ENCODE measurements around the gene PRKACA. TPM values are rescaled to one million over a fixed set of nuclear protein-coding genes. Genes with fewer than 3 reads are reported as not detected.
"Not testable (repeated sequence)": the region's sequence is repeated elsewhere in the genome, so short reads cannot be mapped to it uniquely, and the experiment has no call there.

The PRKACA gene
- total RNA-seq, 1 donor from 2014 or later, result 103 TPM

DNA sequence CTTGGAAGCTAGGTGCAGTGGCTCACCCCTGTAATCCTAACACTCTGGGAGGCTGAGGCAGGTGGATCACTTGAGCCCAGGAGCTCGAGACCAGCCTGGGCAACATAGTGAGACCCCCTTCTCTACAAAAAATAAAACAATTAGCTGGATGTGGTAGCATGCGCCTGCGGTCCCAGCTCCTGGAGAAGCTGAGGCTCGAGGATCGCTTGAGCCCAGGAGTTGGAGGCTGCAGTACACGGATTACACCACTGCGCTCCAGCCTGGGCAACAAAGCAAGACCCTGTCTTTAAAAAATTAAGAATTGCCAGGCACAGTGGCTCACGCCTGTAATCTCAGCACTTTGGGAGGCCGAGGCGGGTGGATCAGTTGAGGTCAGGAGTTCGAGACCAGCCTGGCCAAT lies 66.6 kb downstream of the PRKACA start:
- H3K36me3 Mint-ChIP-seq (ENCODE audit: low read depth); H3K9me3 Mint-ChIP-seq; H3K4me3 Mint-ChIP-seq; H3K27ac Mint-ChIP-seq (ENCODE audit: unreplicated experiment); H3K4me1 Mint-ChIP-seq; DNase-seq (ENCODE audit: low read depth, low spot score); H3K27me3 Mint-ChIP-seq (ENCODE audit: low read depth): not testable (repeated sequence)
- TF ChIP-seq CTCF (conservative IDR thresholded peaks at IDR 0.05), result peak; percentile 36

DNA sequence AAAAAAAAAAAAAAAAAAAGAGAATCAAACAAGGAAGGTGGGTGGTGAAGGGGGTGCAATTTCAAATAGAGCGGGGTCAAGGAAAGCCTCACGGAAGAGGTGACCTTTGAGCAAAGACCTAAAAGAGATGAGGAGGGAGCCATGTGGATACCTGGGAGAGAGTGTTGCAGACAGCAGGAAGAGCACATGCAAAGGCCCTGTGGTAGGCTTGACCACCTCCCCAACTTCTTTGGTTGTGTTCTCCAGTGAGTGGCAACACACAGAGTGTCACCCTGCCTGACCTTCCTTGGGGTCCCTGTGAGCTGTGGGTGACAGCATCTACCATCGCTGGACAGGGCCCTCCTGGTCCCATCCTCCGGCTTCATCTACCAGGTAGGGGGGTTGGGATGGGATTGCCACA lies 67.0 kb downstream of the PRKACA start:
- Mint-ChIP-seq H3K36me3 (ENCODE audit: low read depth) (no peaks in the 10 kb centered on the region), H3K4me3 (no peak overlapping the region), H3K27me3 (ENCODE audit: low read depth) (peaks cover 3% of the 10 kb centered on the region), H3K27ac (ENCODE audit: unreplicated experiment) (no peak overlapping the region), H3K9me3 (no peaks in the 10 kb centered on the region), H3K4me1 (no peaks in the 10 kb centered on the region)
- TF ChIP-seq CTCF (conservative IDR thresholded peaks at IDR 0.05), result no peak
- no peak for DNase-seq (ENCODE audit: low read depth, low spot score)

DNA sequence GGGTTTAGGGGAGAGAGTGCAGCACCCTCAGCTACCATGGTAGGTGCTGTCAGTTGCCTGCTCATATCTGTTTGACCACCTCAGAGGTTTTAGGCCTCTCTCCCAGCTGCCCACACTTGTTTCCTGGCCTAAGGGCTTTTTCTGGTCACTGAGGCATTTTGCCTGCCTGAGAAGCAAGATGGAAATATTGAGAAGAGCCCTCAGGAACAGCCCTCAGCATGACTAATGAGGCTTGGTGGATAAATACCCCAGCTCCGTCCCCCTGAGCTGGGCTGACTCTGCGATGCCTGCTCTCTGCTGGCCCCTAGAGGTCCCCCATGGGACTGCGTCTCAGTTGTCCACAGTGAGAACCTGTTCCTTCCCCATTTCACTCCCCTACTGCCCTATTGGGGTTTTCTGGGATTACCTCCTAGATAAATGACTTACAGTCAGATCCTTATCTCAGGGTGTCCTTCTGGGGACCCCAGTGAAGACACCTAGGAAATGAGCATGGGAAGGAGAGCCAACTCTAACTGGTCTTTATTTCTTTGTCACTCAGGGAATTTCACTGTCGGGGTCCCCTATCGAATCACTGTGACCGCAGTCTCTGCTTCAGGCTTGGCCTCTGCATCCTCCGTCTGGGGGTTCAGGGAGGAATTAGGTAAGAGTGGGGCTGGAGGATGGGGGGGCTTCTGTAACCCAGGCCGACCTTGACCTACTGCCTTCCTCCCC lies 69.0 kb downstream of the PRKACA start:
- peak; percentile 76 for TF ChIP-seq CTCF (conservative IDR thresholded peaks at IDR 0.05)
- Mint-ChIP-seq H3K9me3 (no peaks in the 10 kb centered on the region), H3K27ac (ENCODE audit: unreplicated experiment) (no peak overlapping the region), H3K36me3 (ENCODE audit: low read depth) (no peaks in the 10 kb centered on the region), H3K4me1 (no peaks in the 10 kb centered on the region), H3K4me3 (no peak overlapping the region), H3K27me3 (ENCODE audit: low read depth) (no peaks in the 10 kb centered on the region)
- peak; percentile 63 for DNase-seq (ENCODE audit: low read depth, low spot score)

DNA sequence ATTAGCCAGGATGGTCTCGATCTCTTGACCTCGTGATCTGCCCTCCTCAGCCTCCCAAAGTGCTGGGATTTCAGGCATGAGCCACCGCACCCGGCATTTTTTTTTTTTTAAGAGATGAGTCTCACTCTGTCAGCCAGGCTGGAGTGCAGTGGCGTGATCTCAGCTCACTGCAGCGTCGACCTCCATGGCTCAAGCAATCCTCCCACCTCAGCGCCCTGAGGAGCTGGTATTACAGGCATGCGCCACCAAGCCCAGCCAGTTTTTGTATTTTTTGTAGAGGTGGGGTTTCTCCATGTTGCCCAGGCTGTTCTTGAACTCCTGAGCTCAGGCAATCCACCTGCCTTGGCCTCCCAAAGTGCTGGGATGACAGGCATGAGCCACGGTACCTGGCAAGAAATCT lies 69.7 kb downstream of the PRKACA start:
- not testable (repeated sequence) for DNase-seq (ENCODE audit: low read depth, low spot score); H3K27me3 Mint-ChIP-seq (ENCODE audit: low read depth); H3K27ac Mint-ChIP-seq (ENCODE audit: unreplicated experiment); H3K36me3 Mint-ChIP-seq (ENCODE audit: low read depth); H3K9me3 Mint-ChIP-seq; H3K4me3 Mint-ChIP-seq; H3K4me1 Mint-ChIP-seq

DNA sequence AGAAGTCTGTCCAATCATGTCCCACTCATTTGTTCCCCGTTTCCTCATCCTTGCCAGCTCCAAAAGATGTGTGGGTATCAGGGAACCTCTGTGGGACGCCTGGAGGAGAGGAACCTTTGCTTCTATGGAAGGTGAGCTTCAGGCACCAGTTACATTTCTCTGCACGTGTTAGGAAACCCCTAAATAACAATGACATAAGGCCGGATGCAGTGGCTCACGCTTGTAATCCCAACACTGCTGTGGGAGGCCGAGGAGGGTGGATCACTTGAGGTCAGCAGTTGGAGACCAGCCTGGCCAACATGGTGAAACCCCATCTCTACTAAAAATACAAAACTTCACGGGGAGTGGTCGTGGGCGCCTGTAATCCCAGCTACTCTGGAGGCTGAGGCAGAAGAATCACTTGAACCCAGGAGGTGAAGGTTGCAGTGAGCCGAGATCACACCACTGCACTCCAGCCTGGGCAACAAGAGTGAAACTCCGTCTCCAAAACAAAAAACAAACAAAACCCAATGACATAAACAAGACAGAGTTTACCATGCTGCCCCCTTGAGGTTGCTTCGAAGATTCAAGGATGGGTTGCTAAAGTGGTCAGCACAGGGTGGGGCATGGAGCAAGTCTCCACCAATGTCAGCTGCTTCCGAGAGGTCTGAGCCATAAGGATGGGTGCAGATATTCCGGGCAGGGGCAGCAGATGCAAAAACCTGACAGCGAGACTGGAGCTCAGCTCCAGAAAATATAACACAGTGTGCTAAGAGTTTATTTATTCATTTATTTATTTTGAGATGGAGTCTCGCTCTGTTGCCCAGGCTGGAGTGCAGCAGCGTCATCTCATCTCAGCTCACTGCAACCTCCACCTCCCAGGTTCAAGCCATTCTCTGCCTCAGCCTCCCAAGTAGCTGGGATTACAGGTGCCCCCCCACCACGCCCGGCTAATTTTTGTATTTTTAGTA lies 74.6 kb downstream of the PRKACA start:
- H3K27ac Mint-ChIP-seq (ENCODE audit: unreplicated experiment), result peak overlapping the region; percentile 97
- H3K4me1 Mint-ChIP-seq; H3K9me3 Mint-ChIP-seq; H3K27me3 Mint-ChIP-seq (ENCODE audit: low read depth); H3K4me3 Mint-ChIP-seq; H3K36me3 Mint-ChIP-seq (ENCODE audit: low read depth): not testable (repeated sequence)
- TF ChIP-seq CTCF (conservative IDR thresholded peaks at IDR 0.05), result peak; percentile 67
- DNase-seq (ENCODE audit: low read depth, low spot score), result peak; percentile 65

Other genes with a start within 250 kb of the PRKACA start
- 0.73 and 1.6 TPM in 2 replicates for gene NANOS3, start 240.6 kb downstream of the PRKACA start, total RNA-seq
- gene BRME1, start 211.6 kb downstream of the PRKACA start, total RNA-seq, result 15.0 and 15.1 TPM in 2 replicates
- gene CC2D1A, start 211.6 kb downstream of the PRKACA start, total RNA-seq, result 31.7 and 32.4 TPM in 2 replicates
- 0.14 and 0.42 TPM in 2 replicates for gene PODNL1, start 179.3 kb downstream of the PRKACA start, total RNA-seq
- 83.5 and 85.6 TPM in 2 replicates for gene DCAF15, start 165.3 kb downstream of the PRKACA start, total RNA-seq
- gene RFX1, start 111.4 kb downstream of the PRKACA start, total RNA-seq, result 17.6 and 19.9 TPM in 2 replicates
- not detected in 2 replicates for gene RLN3, start 89.6 kb downstream of the PRKACA start, total RNA-seq
- gene IL27RA, start 86.0 kb downstream of the PRKACA start, total RNA-seq, result 4.8 and 5.0 TPM in 2 replicates
- gene PALM3, start 55.7 kb downstream of the PRKACA start, total RNA-seq, result 5.2 and 5.7 TPM in 2 replicates
- 0.39 and 0.98 TPM in 2 replicates for gene MISP3, start 45.0 kb downstream of the PRKACA start, total RNA-seq
- not detected in 2 replicates for gene C19orf67, start 32.0 kb downstream of the PRKACA start, total RNA-seq
- gene SAMD1, start 27.0 kb downstream of the PRKACA start, total RNA-seq, result 67.2 and 71.9 TPM in 2 replicates
- gene ASF1B, start 18.8 kb upstream of the PRKACA start, total RNA-seq, result 54.8 and 55.6 TPM in 2 replicates
- 34.6 and 38.5 TPM in 2 replicates for gene ADGRL1, start 88.4 kb upstream of the PRKACA start, total RNA-seq